HG03571 (cell line): ENCODE data around the gene LYRM4.

Experiments
- ATAC-seq: cut with Tn5 transposase; IDR thresholded peaks from one replicate; pipeline ENCODE4 v1.9.1; 2021; ENCODE audit not compliant: unreplicated experiment

Gene LYRM4

GRCh38 chr6:5282191-5282623 lies 21.5 kb upstream of the LYRM4 start:
- no peak for ATAC-seq

GRCh38 chr6:5280920-5281319 lies 20.2 kb upstream of the LYRM4 start:
- ATAC-seq = no peak

- ATAC-seq = no peak
Observed at GRCh38 chr6:5279891-5280338, 19.2 kb upstream of the LYRM4 start.

GRCh38 chr6:5278565-5279120 lies 17.9 kb upstream of the LYRM4 start:
- ATAC-seq = no peak

- ATAC-seq = peak; percentile 57
Observed at GRCh38 chr6:5278047-5278446, 17.3 kb upstream of the LYRM4 start.

GRCh38 chr6:5277589-5277988 lies 16.8 kb upstream of the LYRM4 start:
- no peak for ATAC-seq

- ATAC-seq = no peak
Observed at GRCh38 chr6:5276581-5276980, 15.8 kb upstream of the LYRM4 start.

GRCh38 chr6:5275497-5275896 lies 14.7 kb upstream of the LYRM4 start:
- ATAC-seq = no peak

GRCh38 chr6:5274231-5274630 lies 13.5 kb upstream of the LYRM4 start:
- ATAC-seq = no peak

GRCh38 chr6:5271926-5272325 lies 11.2 kb upstream of the LYRM4 start:
- ATAC-seq = no peak

- ATAC-seq = no peak
Observed at GRCh38 chr6:5270093-5270680, 9.4 kb upstream of the LYRM4 start.

- no peak for ATAC-seq
Observed at GRCh38 chr6:5266423-5266822, 5.7 kb upstream of the LYRM4 start.

GRCh38 chr6:5261545-5262109 lies 877 bp upstream of the LYRM4 start:
- ATAC-seq = no peak

GRCh38 chr6:5260111-5260620 lies 584 bp downstream of the LYRM4 start:
- ATAC-seq = peak; percentile 62

- ATAC-seq = no peak
Observed at GRCh38 chr6:5259428-5259827, 1.3 kb downstream of the LYRM4 start.

GRCh38 chr6:5257400-5257799 lies 3.4 kb downstream of the LYRM4 start:
- no peak for ATAC-seq

- no peak for ATAC-seq
Observed at GRCh38 chr6:5256952-5257351, 3.8 kb downstream of the LYRM4 start.

GRCh38 chr6:5250911-5251310 lies 9.8 kb downstream of the LYRM4 start:
- no peak for ATAC-seq

- ATAC-seq = no peak
Observed at GRCh38 chr6:5250451-5250850, 10.3 kb downstream of the LYRM4 start.

- no peak for ATAC-seq
Observed at GRCh38 chr6:5249451-5250122, 11.2 kb downstream of the LYRM4 start.

GRCh38 chr6:5248302-5249098 lies 12.2 kb downstream of the LYRM4 start:
- ATAC-seq = no peak
